GM12878 (cell line): ENCODE data around the gene DDX24. TPM values are rescaled to one million over a fixed set of nuclear protein-coding genes. Genes with fewer than 3 reads are reported as not detected.
A peak's percentile ranks its signal among the peaks of the same experiment; 100 is the strongest.

Experiments used
- ATAC-seq: fragments of 200-7000 bp; cut with Tn5 transposase; 3 replicates; pipeline ENCODE4 v1.9.1; 2020; ENCODE audit warnings: mild to moderate bottlenecking, moderate library complexity
- BruUV-seq: library from RNA; stranded (reverse); fragments of 400-500 nt; replicated peaks from 2 replicates; lab custom pipeline; 2021; lab: Mats Ljungman, UMichigan
- CTCF ChIA-PET: fragments of 300-600 bp; sonication (Branson Sonifier 250); formaldehyde crosslinking; extraction: SDS; loops from one replicate; lab custom pipeline; 2021; ENCODE audit warnings: inconsistent platforms; lab: Yijun Ruan, JAX
- POLR2A ChIA-PET: fragments of 350-600 bp; formaldehyde crosslinking; extraction: SDS; loops from one replicate; lab custom pipeline; 2021; ENCODE audit warnings: inconsistent platforms; lab: Charles Lee
- RAD21 ChIA-PET: fragments of 300-600 bp; sonication (Branson Sonifier 250); formaldehyde crosslinking; loops from one replicate; lab custom pipeline; 2023; ENCODE audit warnings: antibody characterized with exemption; ENCODE audit not compliant: unreplicated experiment; lab: Charles Lee
- SMC1A ChIA-PET: fragments of 300-600 bp; sonication (Branson Sonifier 250); formaldehyde crosslinking; loops from one replicate; lab custom pipeline; 2023; ENCODE audit not compliant: unreplicated experiment, uncharacterized antibody; lab: Charles Lee
- DNase-seq: peaks from one replicate; pipeline ENCODE4 v3.0.0-alpha.2; 2011; ENCODE audit warnings: low read depth, low spot score
- FAIRE-seq: peaks from 3 replicates; lab custom pipeline; 2011; peaks lifted over from hg19 to GRCh38; lab: Jason Lieb, UNC
- H2AFZ ChIP-seq: 2 replicates; pipeline ENCODE4 v1.6.0; 2011; ENCODE audit warnings: low read depth, low read length, control low read depth; ENCODE audit not compliant: control insufficient read depth
- H3K27ac ChIP-seq: 2 replicates; pipeline ENCODE4 v1.5.1; 2011; ENCODE audit warnings: control low read depth; ENCODE audit not compliant: control insufficient read depth, insufficient read depth
- H3K27me3 ChIP-seq, 2 experiments: replicated peaks in 1 of 2; 2 replicates each; pipeline versions ENCODE4 v1.6.0 to v1.6.1; 2011; ENCODE audit warnings: low read length in 1 of 2; ENCODE audit not compliant: control insufficient read depth in 2 of 2, insufficient read depth in 2 of 2
- H3K36me3 ChIP-seq, 2 experiments: 2 replicates each; pipeline ENCODE4 v1.5.1; 2011; ENCODE audit warnings: low read length in 1 of 2; ENCODE audit not compliant: control insufficient read depth in 2 of 2, insufficient read depth in 2 of 2
- H3K4me1 ChIP-seq: 2 replicates; pipeline ENCODE4 v1.6.1; 2011; ENCODE audit warnings: mild to moderate bottlenecking, low read length, moderate library complexity, mixed read lengths; ENCODE audit not compliant: control insufficient read depth, insufficient read depth
- H3K4me2 ChIP-seq: 2 replicates; pipeline ENCODE4 v1.6.0; 2011; ENCODE audit warnings: control low read depth; ENCODE audit not compliant: control insufficient read depth, insufficient read depth
- H3K4me3 ChIP-seq: fragments of 200-600 bp; sonication (generic); 2 replicates; pipeline ENCODE4 v1.5.1; 2016
- H3K79me2 ChIP-seq: 2 replicates; pipeline ENCODE4 v1.6.0; 2011; ENCODE audit warnings: low read length; ENCODE audit not compliant: control insufficient read depth, insufficient read depth
- H3K9ac ChIP-seq: 2 replicates; pipeline ENCODE4 v1.8.0; 2011; ENCODE audit warnings: low read length, control low read depth, mixed read lengths; ENCODE audit not compliant: control insufficient read depth, insufficient read depth
- H3K9me3 ChIP-seq: replicated peaks from 3 replicates; pipeline ENCODE4 v1.5.1; 2011; ENCODE audit warnings: mild to moderate bottlenecking, low read length; ENCODE audit not compliant: control insufficient read depth, insufficient read depth
- H4K20me1 ChIP-seq: 2 replicates; pipeline ENCODE4 v1.6.0; 2011; ENCODE audit not compliant: control insufficient read depth, insufficient read depth
- E2F8 ChIP-seq: fragments of 450-650 bp; IDR thresholded peaks from 2 replicates; pipeline ENCODE4 v1.6.1; 2018; ENCODE audit warnings: mild to moderate bottlenecking, low read depth, moderate library complexity; ENCODE audit not compliant: partially characterized antibody
- IRF4 ChIP-seq: IDR thresholded peaks from 2 replicates; pipeline ENCODE4 v1.6.1; 2011; ENCODE audit warnings: low read depth, low read length
- KDM1A ChIP-seq: fragments of 200-600 bp; sonication (generic); IDR thresholded peaks from 2 replicates; pipeline ENCODE4 v1.6.1; 2016; ENCODE audit warnings: borderline replicate concordance
- POLR2AphosphoS5 ChIP-seq: IDR thresholded peaks from 2 replicates; pipeline ENCODE4 v1.6.1; 2011; ENCODE audit warnings: mild to moderate bottlenecking, low read length, inconsistent platforms
- REST ChIP-seq: IDR thresholded peaks from 2 replicates; pipeline ENCODE4 v1.6.1; 2012; ENCODE audit warnings: mild to moderate bottlenecking, low read depth, low read length
- RUNX3 ChIP-seq: IDR thresholded peaks from 2 replicates; pipeline ENCODE4 v1.6.1; 2012; ENCODE audit warnings: low read length, inconsistent platforms
- SP1 ChIP-seq: IDR thresholded peaks from one replicate; pipeline ENCODE4 v1.6.1; 2011; ENCODE audit warnings: low read depth, low read length
- SUPT20H ChIP-seq: IDR thresholded peaks from 2 replicates; pipeline ENCODE4 v1.6.1; 2011; ENCODE audit warnings: low read depth, mild to moderate bottlenecking, low read length, moderate library complexity, borderline replicate concordance; ENCODE audit not compliant: control insufficient read depth
- ZZZ3 ChIP-seq: IDR thresholded peaks from 2 replicates; pipeline ENCODE4 v1.6.1; 2011; ENCODE audit warnings: low read depth; ENCODE audit not compliant: control insufficient read depth, insufficient read length
- WGBS: methylation state at CpG from one replicate; pipeline ENCODE4 v1.1.6; 2016; ENCODE audit warnings: low lambda C conversion rate; ENCODE audit not compliant: insufficient replicate concordance, insufficient coverage; ENCODE audit errors: missing lambda C conversion rate; 5-methylcytosine and 5-hydroxymethylcytosine counted together
- in situ Hi-C: fragments of 300-500 bp; cut with MboI; formaldehyde crosslinking; loops from 9 replicates; pipeline ENCODE4 v1.14.3; 2018; ENCODE audit warnings: mixed read lengths
- intact Hi-C: fragments of 100-400 bp; cut with micrococcal nuclease; formaldehyde crosslinking; loops from one replicate; pipeline ENCODE4 v1.14.2; 2022; ENCODE audit not compliant: unreplicated experiment
- polyA plus RNA-seq, 11 experiments: library from polyadenylated mRNA; depleted of rRNA in 4 of 11; unstranded in 6 of 11; stranded (reverse) in 5 of 11; fragments of >200 nt; fragmentation: Nextera tagmentation in 4 of 11; fragmentation: Illumina TruSeq in 1 of 11; extraction: Ambion mirVana in 4 of 11; extraction: Trizol in 1 of 11; gene quantifications; 1 replicate in 1 of 11; 2 replicates in 10 of 11; pipeline versions ENCODE4 v1.2.1 to v1.2.3, GENCODE V29; 2011 to 2016; ENCODE audit warnings: inconsistent platforms in 2 of 11, missing spikeins in 2 of 11, low read depth in 1 of 11
- total RNA-seq, 4 experiments: library from RNA; depleted of rRNA in 3 of 4; stranded (reverse); fragments of >200 nt in 3 of 4; fragmentation: Illumina TruSeq in 1 of 4; extraction: Trizol in 1 of 4; gene quantifications; 2 replicates each; pipeline versions ENCODE4 v1.2.1 to v1.2.3, GENCODE V29; 2013 to 2021

DDX24 gene
- total and polyA plus RNA-seq, 10 of the 15 experiments (the other 5 are each of a cell fraction or from before 2014, with no cell fraction given) = 137 to 266 (median 184) TPM

GRCh38 chr14:94058128-94058673 is 22.8 kb downstream of the DDX24 start:
- H3K4me3 ChIP-seq = no peak overlapping the region
- peaks cover 2% of the 10 kb centered on the region for H3K79me2 ChIP-seq
- H3K9ac ChIP-seq = no peak overlapping the region
- no peaks in the 10 kb centered on the region for H3K27me3 ChIP-seq
- ChIA-PET POLR2A (interaction anchor here (2.1 kb wide), 1 partner anchor 22 kb away, joined by 14 read pairs; the partner anchor contains the start of genes DDX24 and IFI27L1), SMC1A (interaction anchor here (1.4 to 2.0 kb wide), 4 partner anchors 9 to 26 kb away, joined by 3 to 6 read pairs (median 4); no protein-coding TSS in a partner anchor), RAD21 (interaction anchor here (1.0 to 2.3 kb wide), 6 partner anchors 21 to 118 kb away, joined by 3 to 13 read pairs (median 6); partner anchors contain the start of genes DDX24 and IFI27L1), CTCF (interaction anchor here (0.9 to 7.1 kb wide), 7 partner anchors 22 to 118 kb away, joined by 3 to 34 read pairs (median 5); partner anchors contain the start of genes DDX24 and IFI27L1)
- intact Hi-C loops (no loop called here), in situ Hi-C loops (no loop called here)
- ATAC-seq (no peak; the same call in 1 of the 3 replicates), FAIRE-seq (peak; percentile 61), DNase-seq (no peak)
- no TSS peak for BruUV-seq
- peaks cover 2% of the 10 kb centered on the region; the same call in 1 of the 2 replicates for H4K20me1 ChIP-seq
- H3K4me1 ChIP-seq = peaks cover 26% of the 10 kb centered on the region
- H2AFZ ChIP-seq = no peak overlapping the region
- no peak overlapping the region for H3K4me2 ChIP-seq
- no peak overlapping the region for H3K27ac ChIP-seq
- 93% methylated on average over 1 of the region's 1 CpG for WGBS
- H3K36me3 ChIP-seq = peaks cover 47 to 48% of the 10 kb centered on the region in 2 experiments
- TF ChIP-seq POLR2AphosphoS5 (peak; percentile 55; the same call in 1 of the 2 replicates), REST (no peak), RUNX3 (0 out of 2 replicates have a peak, but pooled peaks have one; percentile 18), IRF4 (no peak), ZZZ3 (no peak), SP1 (no peak), KDM1A (no peak), SUPT20H (no peak), E2F8 (no peak)
- no peaks in the 10 kb centered on the region for H3K9me3 ChIP-seq
